Trophoblast cell (in vitro differentiated cells and primary cell): ENCODE results near the gene ANKS1B.

Source experiments
- DNase-seq, 2 donors: peaks; one replicate each; pipeline ENCODE4 v3.0.0-alpha.2; 2016
- H2AFZ ChIP-seq: 2 replicates; pipeline ENCODE4 v1.6.1; 2013; ENCODE audit warnings: low read length, moderate library complexity, mild to moderate bottlenecking; ENCODE audit not compliant: insufficient read depth, poor library complexity
- H2AK5ac ChIP-seq: 2 replicates; pipeline ENCODE4 v1.6.1; 2013; ENCODE audit warnings: mild to moderate bottlenecking, low read length
- H2BK120ac ChIP-seq: 2 replicates; pipeline ENCODE4 v1.6.1; 2013; ENCODE audit warnings: low read length, mild to moderate bottlenecking, moderate library complexity; ENCODE audit not compliant: insufficient read depth, poor library complexity
- H2BK12ac ChIP-seq: 2 replicates; pipeline ENCODE4 v1.6.1; 2013; ENCODE audit warnings: mild to moderate bottlenecking, low read length, moderate library complexity
- H2BK5ac ChIP-seq: 2 replicates; pipeline ENCODE4 v1.6.1; 2013; ENCODE audit warnings: low read length, low read depth, moderate library complexity, mild to moderate bottlenecking; ENCODE audit not compliant: poor library complexity
- H3K14ac ChIP-seq: 2 replicates; pipeline ENCODE4 v1.6.1; 2013; ENCODE audit warnings: mild to moderate bottlenecking, low read length
- H3K18ac ChIP-seq: 2 replicates; pipeline ENCODE4 v1.6.1; 2013; ENCODE audit warnings: mild to moderate bottlenecking, low read length
- H3K23ac ChIP-seq: 2 replicates; pipeline ENCODE4 v1.6.1; 2013; ENCODE audit warnings: low read length
- H3K27ac ChIP-seq: 2 replicates; pipeline ENCODE4 v1.5.1; 2013; ENCODE audit warnings: low read depth, mild to moderate bottlenecking, inconsistent platforms, low read length, moderate library complexity
- H3K27me3 ChIP-seq: 2 replicates; pipeline ENCODE4 v1.6.1; 2013; ENCODE audit warnings: inconsistent platforms, mild to moderate bottlenecking, low read length, moderate library complexity; ENCODE audit not compliant: insufficient read depth
- H3K36me3 ChIP-seq, 2 experiments: 1 replicate in 1 of 2; 2 replicates in 1 of 2; pipeline ENCODE4 v1.6.1; 2013; ENCODE audit warnings: low read length in 2 of 2, mild to moderate bottlenecking in 2 of 2, moderate library complexity in 1 of 2; ENCODE audit not compliant: insufficient read depth in 2 of 2, control insufficient read depth in 1 of 2
- H3K4ac ChIP-seq: 2 replicates; pipeline ENCODE4 v1.6.1; 2013; ENCODE audit warnings: low read depth, mild to moderate bottlenecking, low read length, moderate library complexity
- H3K4me1 ChIP-seq, 2 experiments: 1 replicate in 1 of 2; 2 replicates in 1 of 2; pipeline ENCODE4 v1.6.1; 2013; ENCODE audit warnings: low read length in 2 of 2, mild to moderate bottlenecking in 2 of 2, moderate library complexity in 1 of 2; ENCODE audit not compliant: insufficient read depth in 2 of 2, control insufficient read depth in 1 of 2
- H3K4me2 ChIP-seq: 2 replicates; pipeline ENCODE4 v1.6.1; 2013; ENCODE audit warnings: inconsistent platforms, mild to moderate bottlenecking, low read length, moderate library complexity
- H3K4me3 ChIP-seq: 2 replicates; pipeline ENCODE4 v1.5.1; 2013; ENCODE audit warnings: mild to moderate bottlenecking, low read depth, low read length, inconsistent platforms
- H3K79me1 ChIP-seq: one replicate; pipeline ENCODE4 v1.6.1; 2013; ENCODE audit warnings: low read length
- H3K79me2 ChIP-seq: 2 replicates; pipeline ENCODE4 v1.6.1; 2013; ENCODE audit warnings: low read length, mild to moderate bottlenecking; ENCODE audit not compliant: control insufficient read depth, insufficient read depth, poor library complexity
- H3K9ac ChIP-seq: 2 replicates; pipeline ENCODE4 v1.6.1; 2013; ENCODE audit warnings: mild to moderate bottlenecking, low read length
- H3K9me3 ChIP-seq: 2 replicates; pipeline ENCODE4 v1.6.1; 2013; ENCODE audit warnings: low read depth, mild to moderate bottlenecking, control low read depth, inconsistent platforms, low read length; ENCODE audit not compliant: insufficient read depth
- H4K12ac ChIP-seq: 2 replicates; pipeline ENCODE4 v1.6.1; 2013; ENCODE audit warnings: low read depth, mild to moderate bottlenecking, low read length, moderate library complexity
- H4K8ac ChIP-seq: 2 replicates; pipeline ENCODE4 v1.6.1; 2013; ENCODE audit warnings: low read depth, mild to moderate bottlenecking, low read length, moderate library complexity
- H4K91ac ChIP-seq: one replicate; pipeline ENCODE4 v1.6.1; 2013; ENCODE audit warnings: low read depth, mild to moderate bottlenecking, low read length, moderate library complexity
- WGBS: extraction: QIAGEN DNeasy Blood & Tissue Kit; methylation state at CpG from one replicate; pipeline ENCODE4 v1.1.7; 2013; ENCODE audit warnings: missing lambda C conversion rate; ENCODE audit not compliant: insufficient read length, insufficient coverage; ENCODE audit errors: extremely low coverage; 5-methylcytosine and 5-hydroxymethylcytosine counted together

The ANKS1B gene

DNA sequence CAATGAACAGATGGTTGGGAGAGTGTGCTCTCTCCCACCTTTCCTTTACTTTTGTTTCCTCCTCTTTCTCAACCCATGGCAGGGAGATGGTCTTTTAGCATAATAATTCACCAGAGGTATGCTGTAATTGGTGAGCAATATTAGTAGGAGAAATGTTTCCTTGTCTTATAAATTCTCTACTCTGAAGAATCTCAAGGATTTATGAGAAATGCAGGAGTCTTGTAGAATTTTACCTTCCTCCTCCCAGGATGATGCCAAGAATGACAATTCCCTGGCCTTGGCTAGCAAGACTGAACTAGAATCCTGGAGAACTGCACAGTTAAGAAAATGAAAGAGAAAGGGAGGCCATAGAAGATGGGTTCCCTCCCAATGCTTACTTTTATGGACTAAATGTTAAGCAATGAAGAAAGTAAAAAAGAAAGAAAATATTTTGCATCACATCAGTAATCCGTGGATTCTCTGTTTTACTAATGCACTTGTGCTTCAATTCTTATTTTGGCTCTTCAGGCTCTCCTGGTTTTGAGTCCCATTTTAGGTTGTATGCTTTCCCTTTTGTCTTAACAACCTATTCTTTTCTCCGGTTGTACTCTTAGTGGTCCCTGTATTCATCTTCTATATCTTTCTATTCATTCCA lies 530.1 kb downstream of the ANKS1B start:
- H2BK120ac ChIP-seq = no peak overlapping the region
- H3K4me1 ChIP-seq = peaks cover 9% of the 10 kb centered on the region in 2 experiments
- H3K4me3 ChIP-seq = no peak overlapping the region
- H3K23ac ChIP-seq = no peak overlapping the region
- H2AFZ ChIP-seq = no peak overlapping the region
- H3K4me2 ChIP-seq = no peak overlapping the region
- DNase-seq = no peak
- no peak overlapping the region for H3K14ac ChIP-seq
- no peak overlapping the region for H2AK5ac ChIP-seq
- H3K18ac ChIP-seq = no peak overlapping the region
- no peak overlapping the region for H3K9ac ChIP-seq
- no peak overlapping the region for H4K8ac ChIP-seq
- no peak overlapping the region for H4K12ac ChIP-seq
- H3K79me2 ChIP-seq = no peaks in the 10 kb centered on the region
- H4K91ac ChIP-seq = no peak overlapping the region
- H3K79me1 ChIP-seq = peaks cover 4% of the 10 kb centered on the region
- no peak overlapping the region for H2BK12ac ChIP-seq
- no peaks in the 10 kb centered on the region for H3K36me3 ChIP-seq
- H2BK5ac ChIP-seq = no peak overlapping the region
- no peak overlapping the region for H3K27ac ChIP-seq
- no peaks in the 10 kb centered on the region for H3K9me3 ChIP-seq
- no peaks in the 10 kb centered on the region for H3K27me3 ChIP-seq
- H3K4ac ChIP-seq = no peak overlapping the region
- WGBS = no CpG with 5 or more reads among the region's 2 CpGs

GRCh38 chr12:99453836-99454538 lies 530.7 kb downstream of the ANKS1B start:
- Histone ChIP-seq H2AFZ (no peak overlapping the region), H3K79me1 (peaks cover 4% of the 10 kb centered on the region), H2BK12ac (no peak overlapping the region), H3K27me3 (no peaks in the 10 kb centered on the region), H3K4ac (no peak overlapping the region), H4K12ac (no peak overlapping the region), H2AK5ac (no peak overlapping the region), H3K4me3 (no peak overlapping the region), H3K9ac (no peak overlapping the region), H3K79me2 (no peaks in the 10 kb centered on the region), H3K18ac (no peak overlapping the region), H2BK5ac (no peak overlapping the region), H2BK120ac (no peak overlapping the region), H3K23ac (no peak overlapping the region), H4K8ac (no peak overlapping the region), H3K14ac (no peak overlapping the region), H3K4me1 (peaks cover 9% of the 10 kb centered on the region in 2 experiments), H3K9me3 (no peaks in the 10 kb centered on the region), H3K27ac (no peak overlapping the region), H3K4me2 (no peak overlapping the region), H3K36me3 (no peaks in the 10 kb centered on the region), H4K91ac (no peak overlapping the region)
- no CpG with 5 or more reads among the region's 2 CpGs for WGBS
- DNase-seq = no peak

DNA sequence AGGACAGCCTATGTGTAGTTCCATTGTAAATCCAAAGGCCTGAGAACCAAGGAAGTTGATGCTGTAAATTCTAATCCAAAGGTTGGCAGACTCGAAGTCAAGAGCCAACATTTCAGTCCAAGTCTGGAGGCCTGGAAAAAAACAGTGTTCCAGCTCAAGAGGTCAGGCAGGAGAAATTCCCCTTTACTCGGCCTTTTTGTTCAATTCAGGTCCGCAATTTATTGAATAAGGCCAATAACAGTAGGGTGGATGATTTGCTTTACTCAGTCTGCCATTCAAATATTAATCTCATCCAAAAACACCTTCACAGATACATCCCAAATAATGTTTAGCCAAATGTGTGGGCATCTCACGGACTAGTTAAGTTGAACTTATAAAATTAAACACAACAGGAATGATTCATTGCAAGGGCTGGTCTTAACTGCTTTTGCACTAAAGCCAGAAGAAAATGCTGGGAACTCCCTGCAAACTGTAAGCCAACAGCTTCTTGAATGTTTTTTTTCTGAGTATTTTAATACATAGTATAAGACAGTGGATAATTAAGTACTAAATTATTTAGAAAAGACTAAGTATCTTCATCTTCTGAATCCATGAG lies 534.6 kb downstream of the ANKS1B start:
- Histone ChIP-seq H3K23ac (no peak overlapping the region), H2BK12ac (no peak overlapping the region), H4K8ac (no peak overlapping the region), H3K9me3 (no peaks in the 10 kb centered on the region), H2AFZ (no peak overlapping the region), H3K27me3 (no peaks in the 10 kb centered on the region), H3K4ac (no peak overlapping the region), H3K36me3 (no peaks in the 10 kb centered on the region), H3K27ac (no peak overlapping the region), H4K12ac (no peak overlapping the region), H4K91ac (no peak overlapping the region), H2BK120ac (no peak overlapping the region), H3K79me2 (no peaks in the 10 kb centered on the region), H2AK5ac (no peak overlapping the region), H3K14ac (no peak overlapping the region), H3K4me2 (no peak overlapping the region), H3K18ac (no peak overlapping the region), H2BK5ac (no peak overlapping the region), H3K4me1 (peaks cover 3 to 9% of the 10 kb centered on the region in 2 experiments), H3K4me3 (no peak overlapping the region), H3K9ac (no peak overlapping the region), H3K79me1 (peaks cover 2% of the 10 kb centered on the region)
- no CpG with 5 or more reads among the region's 4 CpGs for WGBS
- DNase-seq = no peak

- Histone ChIP-seq H3K18ac (no peak overlapping the region), H3K79me2 (no peaks in the 10 kb centered on the region), H3K79me1 (no peaks in the 10 kb centered on the region), H3K4me3 (no peak overlapping the region), H4K12ac (no peak overlapping the region), H3K27me3 (no peaks in the 10 kb centered on the region), H3K14ac (no peak overlapping the region), H3K9me3 (no peaks in the 10 kb centered on the region), H3K27ac (no peak overlapping the region), H3K4ac (no peak overlapping the region), H3K9ac (no peak overlapping the region), H4K8ac (no peak overlapping the region), H2AFZ (no peak overlapping the region), H3K4me1 (no peaks in the 10 kb centered on the region), H3K4me2 (no peak overlapping the region), H2BK12ac (no peak overlapping the region), H3K36me3 (no peaks in the 10 kb centered on the region), H3K23ac (no peak overlapping the region), H2BK5ac (no peak overlapping the region), H4K91ac (no peak overlapping the region), H2AK5ac (no peak overlapping the region), H2BK120ac (no peak overlapping the region)
- no peak for DNase-seq
These were observed 539.8 kb downstream of the ANKS1B start for GRCh38 chr12:99444859-99445316.
